Activated CD4-positive, alpha-beta T cell treated with anti-CD3 and anti-CD28 coated beads, Interleukin-10, Interleukin-2, amounts not matched to agents 100 ng/mL and 50 ng/mL, durations not matched to agents 16 hours and 8 hours (primary cell): ENCODE data around the gene DOCK10.

Experiments used
- DNase-seq: peaks from one replicate; pipeline ENCODE4 v3.0.0-alpha.2; 2020

The DOCK10 gene

DNA sequence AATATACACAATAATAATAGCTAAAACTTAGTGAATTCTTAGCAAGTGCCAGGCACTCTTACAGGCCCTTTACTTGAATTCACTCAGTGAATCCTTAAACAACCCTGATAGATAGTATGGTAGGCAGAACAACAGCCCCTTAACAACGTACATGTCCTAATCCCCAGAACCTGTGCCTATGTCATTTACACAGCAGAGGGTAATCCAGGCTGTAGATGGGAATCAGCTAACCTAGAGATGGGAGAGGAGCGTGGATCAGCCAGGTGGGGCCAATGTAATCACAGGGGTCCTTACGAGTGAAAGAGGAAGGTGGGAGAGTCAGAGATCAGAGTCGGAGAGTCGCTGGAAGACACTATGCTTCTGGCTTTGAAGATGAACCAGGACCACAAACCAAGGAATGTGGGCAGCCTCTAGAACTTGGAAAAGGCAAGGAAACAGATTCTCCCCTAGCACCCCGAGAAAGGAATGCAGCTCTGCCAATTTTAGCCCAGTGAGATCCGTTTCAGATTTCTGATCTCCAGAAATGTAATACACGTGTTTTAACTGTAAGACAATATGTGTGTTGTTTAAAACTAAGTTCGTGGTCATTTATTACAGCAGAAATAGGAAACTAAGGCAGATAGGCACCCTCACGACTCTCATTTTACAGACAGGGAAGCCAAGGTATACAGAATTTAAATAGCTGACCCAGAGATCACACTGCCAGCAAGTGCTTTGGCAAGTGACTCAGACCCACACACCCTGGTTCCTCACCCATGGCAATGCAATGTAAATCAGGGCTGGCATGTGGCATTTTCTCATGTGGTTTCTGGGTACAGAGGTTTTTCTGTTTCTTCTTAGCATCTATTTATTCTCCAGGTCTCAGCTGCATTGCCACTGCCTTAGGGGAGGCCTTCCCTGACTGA, 68.9 kb downstream of the DOCK10 start:
- peak; percentile 62 for DNase-seq

GRCh38 chr2:224971214-224971613, 71.1 kb downstream of the DOCK10 start:
- no peak for DNase-seq

GRCh38 chr2:224970311-224970710, 72.0 kb downstream of the DOCK10 start:
- DNase-seq: no peak

GRCh38 chr2:224969633-224970260, 72.5 kb downstream of the DOCK10 start:
- peak; percentile 50 for DNase-seq

DNA sequence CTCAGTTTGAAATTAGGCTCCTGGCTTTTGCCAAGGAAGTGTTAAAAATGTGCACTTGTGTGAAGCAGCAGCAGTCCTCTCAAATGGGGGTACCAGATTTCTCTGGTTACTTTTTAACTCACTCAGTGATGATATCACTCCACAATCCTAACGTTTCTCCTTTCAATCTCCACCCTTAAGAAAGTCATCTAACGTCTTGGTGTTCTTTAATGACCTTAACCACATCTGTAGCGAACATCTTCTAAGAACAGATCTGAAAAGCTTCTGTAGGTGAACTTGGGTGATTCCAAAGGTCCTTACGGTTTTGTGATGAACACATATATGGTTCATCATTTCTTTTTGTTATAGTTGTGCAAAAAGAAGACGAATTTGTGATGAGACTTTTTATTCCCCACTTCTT, 73.2 kb downstream of the DOCK10 start:
- peak; percentile 44 for DNase-seq

- DNase-seq: no peak
Measured at GRCh38 chr2:224968051-224968450, 74.2 kb downstream of the DOCK10 start.

- no peak for DNase-seq
Measured at GRCh38 chr2:224966613-224967012, 75.7 kb downstream of the DOCK10 start.

DNA sequence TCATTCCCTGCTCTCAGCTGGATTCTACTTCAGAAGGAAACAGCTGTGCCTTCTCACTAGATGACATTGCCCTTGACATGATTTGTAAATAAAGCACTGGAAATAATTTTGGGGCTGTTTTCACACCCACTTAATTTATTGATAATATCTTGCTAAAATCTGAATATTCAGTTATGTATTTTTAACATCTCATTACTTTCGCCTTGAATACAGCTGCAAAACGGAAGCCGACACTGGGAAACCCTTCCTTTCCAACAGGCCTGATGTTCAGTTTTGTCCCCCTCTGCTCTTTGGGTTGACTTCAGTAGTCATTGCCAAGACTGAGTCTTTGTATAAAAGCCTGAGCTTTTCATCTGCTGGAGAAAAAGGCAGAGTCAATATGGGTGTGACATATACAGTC, 82.7 kb downstream of the DOCK10 start:
- DNase-seq: no peak

DNA sequence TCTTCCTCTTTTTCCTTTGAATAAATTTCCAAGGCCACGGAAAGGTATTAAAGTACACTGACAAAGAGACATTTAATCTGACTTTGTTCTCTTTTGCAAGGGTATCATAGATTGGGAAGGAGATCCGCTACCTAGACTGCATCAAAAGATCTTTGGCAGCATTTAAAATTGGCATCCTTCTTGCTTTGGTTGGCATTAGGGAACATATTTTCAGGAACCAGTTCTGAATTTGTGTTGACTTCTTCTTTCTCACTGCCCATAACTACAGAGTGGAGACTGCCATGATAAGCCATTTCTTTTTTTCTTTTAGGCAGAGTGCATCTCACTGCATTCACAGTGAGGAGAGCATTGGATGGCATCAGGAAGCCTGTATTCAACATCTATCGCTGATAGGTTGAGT, 83.4 kb downstream of the DOCK10 start:
- no peak for DNase-seq

DNA sequence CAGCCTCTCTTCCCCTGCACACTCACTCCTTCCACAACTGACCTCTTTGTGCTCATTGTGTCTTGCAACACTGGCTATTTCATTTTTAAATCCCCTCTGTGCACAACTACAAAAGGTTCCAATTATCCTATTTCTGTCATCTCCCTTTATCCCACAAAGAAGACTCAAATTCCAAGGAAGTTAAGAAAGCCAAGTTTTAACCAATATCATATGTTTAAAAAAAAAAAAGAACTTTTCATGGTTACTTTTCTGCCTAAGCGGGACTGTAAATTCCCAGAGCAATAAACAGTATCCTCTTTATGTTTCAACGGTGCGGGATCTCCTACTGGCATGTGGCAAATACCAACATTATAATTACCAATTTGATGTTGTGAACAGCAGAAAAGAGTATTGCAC, 83.8 kb downstream of the DOCK10 start:
- no peak for DNase-seq

- peak; percentile 68 for DNase-seq
Measured at GRCh38 chr2:224957540-224958461, 84.5 kb downstream of the DOCK10 start.

GRCh38 chr2:224956706-224957105, 85.6 kb downstream of the DOCK10 start:
- DNase-seq: no peak

- DNase-seq: no peak
Measured at GRCh38 chr2:224954980-224955379, 87.3 kb downstream of the DOCK10 start.

- DNase-seq: peak; percentile 81
Measured at GRCh38 chr2:224952936-224953657, 89.2 kb downstream of the DOCK10 start.

GRCh38 chr2:224951723-224952481, 90.4 kb downstream of the DOCK10 start:
- peak; percentile 57 for DNase-seq

GRCh38 chr2:224948859-224949258, 93.4 kb downstream of the DOCK10 start:
- no peak for DNase-seq

DNA sequence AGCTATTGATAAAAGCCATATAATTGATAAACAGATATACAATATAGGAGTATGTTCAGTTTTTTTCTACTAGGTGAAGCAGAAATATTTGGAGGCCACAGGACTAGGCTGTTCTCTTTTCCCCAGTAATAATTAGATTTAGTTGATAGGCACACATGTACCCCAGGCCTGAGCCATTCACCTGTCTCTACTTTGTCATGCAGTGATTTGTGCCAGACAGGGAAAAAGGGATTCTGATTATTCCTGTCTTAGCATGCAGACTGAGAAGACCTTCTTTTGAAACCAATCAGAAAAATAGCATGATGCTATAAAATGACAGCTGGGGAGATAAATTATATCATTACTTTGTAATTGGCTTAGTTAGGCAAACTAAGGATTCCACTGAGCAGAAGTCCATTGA, 94.3 kb downstream of the DOCK10 start:
- DNase-seq: no peak

DNA sequence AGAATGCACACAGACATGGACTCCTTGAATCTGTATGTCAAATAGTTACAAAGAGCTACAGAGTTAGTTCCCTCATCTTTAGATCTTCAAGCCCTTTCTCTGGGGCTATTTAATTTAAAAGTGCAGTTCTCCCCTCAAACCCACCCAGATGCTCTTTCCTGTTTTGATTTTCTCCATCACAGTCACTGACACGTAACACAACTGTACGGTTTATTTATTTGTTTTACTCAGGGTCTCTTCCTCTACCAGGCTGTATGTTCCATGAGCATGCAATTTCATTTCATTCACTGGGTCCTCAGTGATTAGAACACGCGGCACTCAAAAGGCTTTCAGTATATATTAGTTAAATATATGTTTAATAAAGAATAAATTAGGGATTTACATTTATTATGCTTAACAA, 94.7 kb downstream of the DOCK10 start:
- peak; percentile 47 for DNase-seq

- DNase-seq: peak; percentile 86
Measured at GRCh38 chr2:224946895-224947294, 95.4 kb downstream of the DOCK10 start.

GRCh38 chr2:224944707-224945547, 97.3 kb downstream of the DOCK10 start:
- DNase-seq: peak; percentile 55

GRCh38 chr2:224943601-224944041, 98.6 kb downstream of the DOCK10 start:
- DNase-seq: peak; percentile 72
